Activated T-cell treated with anti-CD3 and anti-CD28 coated beads, Interleukin-2, amount 50 U/mL, for 48 hours (primary cell): Measurements from ENCODE around the gene RHOBTB3.
A peak's percentile ranks its signal among the peaks of the same experiment; 100 is the strongest.

Source experiments
- DNase-seq, 2 experiments: peaks; one replicate each; pipeline ENCODE4 v3.0.0-alpha.2; 2020

The RHOBTB3 gene

DNA sequence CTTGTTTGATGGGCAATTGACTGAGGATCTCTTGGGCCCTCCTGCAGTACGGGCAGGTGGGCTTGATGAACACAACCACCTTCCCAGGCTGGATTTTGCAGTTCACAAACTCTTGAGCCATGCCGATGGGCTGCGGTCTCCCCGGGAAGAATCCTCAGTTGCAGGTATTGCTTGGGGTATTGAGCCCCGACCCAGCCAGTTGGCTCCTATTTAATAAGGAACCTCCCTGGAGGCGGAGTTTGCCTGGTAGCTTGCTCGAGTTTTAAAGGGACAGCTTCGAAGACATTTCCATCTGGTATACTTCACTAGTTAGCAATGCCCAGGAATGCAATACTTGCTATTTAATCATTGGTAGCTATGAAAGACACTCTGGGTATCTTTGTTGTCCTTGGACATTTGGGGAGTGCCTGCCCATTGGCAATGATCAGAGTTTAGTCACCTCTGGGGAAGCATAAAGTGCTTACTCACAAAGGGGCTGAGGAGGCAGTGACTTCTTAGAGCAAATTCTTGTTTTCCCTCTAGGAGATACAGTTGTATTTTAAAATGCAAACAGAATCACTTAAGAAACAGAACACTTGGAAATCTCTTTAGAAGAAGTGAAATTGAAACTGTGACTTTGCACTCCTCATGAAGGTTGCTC lies 91.5 kb downstream of the RHOBTB3 start, which contains the start of gene GLRX:
TSS of gene GLRX (minus strand) at position 185 of the 640 bp plus-strand sequence. CDS start at position 121, 64 bp downstream.
- DNase-seq: peak; percentile 64 to 71

- DNase-seq: no peak
These were observed 92.1 kb downstream of the RHOBTB3 start for GRCh38 chr5:95823218-95823737.

- DNase-seq: peak; percentile 68 to 70
These were observed 92.8 kb downstream of the RHOBTB3 start for GRCh38 chr5:95823738-95824609.

- no peak for DNase-seq
These were observed 93.6 kb downstream of the RHOBTB3 start for GRCh38 chr5:95824747-95825146.

DNA sequence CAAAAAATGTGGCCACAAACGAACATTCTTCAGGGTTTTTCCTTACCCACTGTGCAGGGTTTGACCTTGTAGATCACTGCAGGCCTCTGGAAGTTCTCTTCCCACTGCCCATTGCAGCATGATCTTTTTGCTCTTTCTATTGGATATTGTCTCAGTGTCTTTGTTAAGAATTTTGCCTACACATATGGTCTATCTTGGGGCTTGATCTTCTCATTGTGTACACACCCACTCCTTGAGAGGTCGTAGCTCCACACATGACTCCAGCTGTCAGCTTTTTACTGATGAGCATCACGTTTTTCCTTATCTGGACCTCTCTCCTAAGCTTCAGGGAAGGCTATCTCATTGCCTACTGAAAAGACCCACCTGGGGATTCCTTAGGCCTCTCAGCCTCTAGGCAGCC lies 94.4 kb downstream of the RHOBTB3 start:
- DNase-seq: no peak

DNA sequence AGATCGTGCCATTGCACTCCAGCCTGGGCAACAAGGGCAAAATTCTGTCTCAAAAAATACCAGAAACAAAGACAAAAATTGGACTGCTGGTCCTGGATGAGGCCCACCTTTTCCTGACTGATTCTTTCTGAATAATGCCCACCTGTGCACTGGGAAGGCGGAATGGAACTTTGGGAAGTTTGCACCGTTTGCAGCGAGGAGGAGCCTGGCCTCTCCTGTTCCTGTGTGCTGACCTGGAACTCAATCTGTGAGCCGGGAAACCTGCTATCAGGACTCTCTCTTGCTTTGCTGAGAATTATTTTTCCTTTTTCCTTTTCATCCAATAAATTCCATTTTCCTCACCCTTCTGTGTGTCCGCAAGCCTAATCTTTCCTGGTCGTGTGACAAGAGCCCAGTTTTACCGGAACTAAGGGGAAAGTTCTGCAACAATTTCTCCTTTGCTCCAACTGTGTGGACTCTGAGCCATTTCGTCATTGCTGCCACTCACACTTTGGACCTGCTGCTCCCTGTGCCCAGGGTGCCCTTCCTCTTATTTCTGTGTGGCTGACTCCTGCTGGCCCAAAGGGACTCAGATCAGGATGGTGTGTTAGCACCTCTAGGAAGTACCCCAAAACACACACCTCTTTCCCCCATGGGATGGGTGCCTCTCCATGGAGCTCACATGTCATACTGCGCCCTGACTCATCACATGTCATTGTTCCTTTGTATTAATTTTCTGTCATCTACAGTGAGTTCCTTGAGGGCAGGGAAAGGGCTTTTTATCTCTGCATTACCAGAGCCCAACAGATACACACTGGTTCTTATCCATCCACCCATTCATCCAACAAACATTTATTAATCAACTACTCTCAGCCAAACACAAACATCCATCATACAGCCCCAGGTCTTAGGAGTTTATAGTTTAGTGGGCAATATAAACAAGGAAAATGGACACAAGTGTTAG lies 96.1 kb downstream of the RHOBTB3 start:
- DNase-seq: no peak

GRCh38 chr5:95827892-95828246 lies 96.7 kb downstream of the RHOBTB3 start:
- no peak for DNase-seq

- DNase-seq: no peak
These were observed 99.1 kb downstream of the RHOBTB3 start for GRCh38 chr5:95830226-95830625.

DNA sequence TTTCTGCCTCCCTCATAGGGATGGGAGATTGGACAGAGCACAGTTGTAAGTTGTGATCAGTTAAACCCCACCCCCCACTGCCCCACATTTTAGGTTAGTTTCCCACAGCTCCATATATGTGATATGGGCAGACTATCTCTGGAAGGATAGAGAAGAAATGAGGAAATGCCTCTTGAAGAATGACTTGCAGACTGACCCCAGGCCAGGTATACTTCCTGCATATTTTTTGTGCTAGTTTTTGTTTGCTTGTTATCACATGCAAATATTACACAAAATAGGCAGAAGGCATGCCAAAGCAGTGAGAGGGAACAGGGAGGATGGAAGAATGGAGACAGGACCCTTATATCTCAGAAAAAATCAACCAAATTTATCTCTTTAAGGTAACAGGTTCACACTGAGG lies 101.5 kb downstream of the RHOBTB3 start:
- no peak for DNase-seq

DNA sequence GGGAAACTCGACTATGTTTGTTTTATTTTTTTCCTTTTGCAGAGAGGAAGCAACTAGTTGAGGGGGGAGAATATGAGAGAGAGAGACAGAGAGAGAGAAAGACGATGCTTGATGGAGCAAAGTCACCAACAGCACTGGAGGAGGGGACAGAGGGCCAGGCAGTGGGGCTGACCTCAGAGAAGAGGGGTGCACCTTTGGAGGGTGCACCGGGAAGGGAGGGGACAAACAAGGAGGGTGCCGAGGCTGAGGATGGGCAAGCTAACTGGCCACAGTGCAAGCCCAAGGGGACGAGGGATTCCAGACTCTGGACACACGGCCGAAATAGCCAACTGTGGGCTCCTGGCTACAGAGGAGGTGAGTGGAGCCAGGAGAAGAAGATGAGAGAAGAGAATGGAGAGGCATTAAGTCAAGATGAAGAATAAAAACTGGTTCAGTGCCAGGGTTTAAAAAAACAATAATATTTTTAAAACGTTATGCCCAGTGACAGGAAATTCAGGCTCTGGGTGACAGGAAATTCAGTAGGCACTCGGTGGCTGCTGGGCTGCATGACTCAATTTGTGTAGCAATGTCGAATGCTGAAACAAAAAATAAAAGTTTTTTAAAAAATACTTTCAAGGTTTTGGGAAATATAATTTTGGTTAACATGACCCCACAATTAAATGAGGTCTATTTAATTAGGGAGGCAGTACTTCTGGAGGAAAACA lies 104.7 kb downstream of the RHOBTB3 start:
- DNase-seq: peak in 1 of 2 experiments; percentile 26

DNA sequence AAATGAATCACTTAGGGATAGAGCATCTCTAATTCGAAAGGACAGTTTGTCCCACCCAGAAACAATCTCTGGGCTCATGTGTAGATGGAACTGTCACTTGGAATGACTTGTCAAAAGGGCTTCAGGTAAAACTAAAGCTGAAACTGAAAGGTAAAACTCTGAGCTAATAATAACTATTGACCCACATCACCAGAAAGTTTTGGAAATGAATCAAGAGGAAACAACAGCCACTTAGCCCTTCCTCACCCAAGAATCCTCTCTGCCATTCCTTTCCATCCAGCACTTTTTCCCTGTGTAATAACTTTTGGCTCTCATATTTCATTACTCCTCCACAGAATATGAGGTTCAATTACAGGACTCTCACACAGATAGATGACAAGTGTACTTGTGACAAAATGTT lies 105.4 kb downstream of the RHOBTB3 start:
- no peak for DNase-seq

DNA sequence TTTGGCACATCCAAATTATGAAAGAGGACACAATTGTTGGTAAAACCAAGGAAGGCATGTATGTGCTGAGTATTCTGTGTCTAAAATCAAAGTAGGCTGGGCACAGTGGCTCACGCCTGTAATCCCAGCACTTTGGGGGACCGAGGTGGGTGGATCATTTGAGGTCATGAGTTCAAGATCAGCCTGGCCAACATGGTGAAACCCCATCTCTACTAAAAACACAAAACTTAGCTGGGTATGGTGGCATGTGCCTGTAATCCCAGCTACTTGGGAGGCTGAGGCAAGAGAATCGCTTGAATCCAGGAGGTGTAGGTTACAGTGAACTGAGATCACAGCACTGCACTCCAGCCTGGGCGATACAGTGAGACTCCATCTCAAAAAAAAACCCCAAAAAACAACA lies 105.8 kb downstream of the RHOBTB3 start:
- peak in 1 of 2 experiments; percentile 14 for DNase-seq

DNA sequence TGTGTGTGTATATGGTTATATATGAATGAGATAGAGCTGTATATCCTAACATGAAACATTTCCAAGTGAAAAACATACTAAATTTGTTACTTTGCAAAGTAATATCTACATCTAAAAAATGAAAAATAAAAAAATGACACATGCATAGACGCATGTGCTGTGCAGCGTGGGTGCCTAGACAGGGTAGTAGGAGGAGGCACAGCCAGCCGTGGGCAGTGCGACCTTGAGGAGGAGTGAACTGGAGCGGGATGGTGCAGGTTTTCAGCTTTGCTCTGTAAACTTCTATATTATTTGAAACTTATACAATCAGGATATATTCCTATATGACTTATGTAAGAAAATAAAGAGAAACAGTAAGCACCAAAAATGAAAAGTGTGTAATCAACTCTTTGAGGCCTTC lies 106.4 kb downstream of the RHOBTB3 start:
- DNase-seq: peak in 1 of 2 experiments; percentile 12

GRCh38 chr5:95838001-95838520 lies 106.9 kb downstream of the RHOBTB3 start:
- DNase-seq: no peak

DNA sequence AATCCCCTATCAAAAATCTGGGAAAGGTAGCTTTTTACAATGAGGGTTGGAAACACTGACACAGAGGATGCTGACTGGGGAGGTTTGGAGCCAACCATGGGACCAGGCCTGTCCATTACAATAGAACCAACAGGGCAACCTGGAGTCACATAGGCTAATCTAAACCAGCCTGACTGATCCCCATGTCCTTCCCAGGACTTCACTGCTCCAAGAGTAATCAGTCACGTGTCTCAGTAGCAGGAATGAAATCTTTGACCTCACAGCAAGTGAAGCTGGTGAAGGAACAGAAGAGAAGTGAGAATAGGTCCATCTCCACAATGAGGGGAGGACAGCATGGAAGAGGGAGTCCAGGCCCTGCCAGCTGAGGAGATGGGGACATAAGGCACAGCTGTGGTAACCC lies 107.4 kb downstream of the RHOBTB3 start:
- DNase-seq: peak in 1 of 2 experiments; percentile 15

- DNase-seq: no peak
These were observed 108.5 kb downstream of the RHOBTB3 start for GRCh38 chr5:95839658-95840057.

DNA sequence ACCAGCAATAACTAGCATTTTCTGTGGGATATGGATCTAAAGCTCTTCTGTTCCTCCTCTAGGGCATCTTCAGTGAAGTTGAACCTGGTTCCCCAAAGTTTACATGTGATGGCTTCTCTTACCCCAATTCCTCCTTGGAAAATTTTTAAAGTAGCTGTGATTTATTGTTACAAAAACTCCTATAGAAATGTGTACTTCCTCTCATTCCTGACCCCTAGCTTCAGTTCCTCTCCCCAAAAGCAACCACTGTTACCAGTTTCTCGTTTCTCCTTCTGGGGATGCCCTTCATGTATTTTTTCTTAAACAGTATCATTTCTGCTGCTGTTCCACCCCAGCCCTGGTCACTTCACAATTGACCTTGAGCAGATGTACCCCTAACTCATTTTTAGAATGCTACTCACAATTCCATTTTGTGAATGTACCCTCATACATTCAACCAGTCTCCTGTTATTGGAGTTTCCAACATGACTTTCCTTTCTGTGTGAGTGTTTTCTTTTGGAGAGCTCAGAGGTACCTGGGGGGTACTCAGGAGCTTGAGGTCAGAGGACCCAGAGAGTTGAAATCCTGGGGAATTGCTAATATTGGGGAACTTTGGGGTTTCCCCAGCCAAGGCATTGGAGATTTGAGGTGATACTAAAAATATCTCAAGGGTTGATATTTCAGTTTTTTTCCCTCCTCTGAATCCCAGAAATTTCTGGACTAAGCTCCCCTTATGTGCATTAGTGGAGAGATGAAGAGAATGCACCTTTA lies 110.0 kb downstream of the RHOBTB3 start:
- DNase-seq: no peak

DNA sequence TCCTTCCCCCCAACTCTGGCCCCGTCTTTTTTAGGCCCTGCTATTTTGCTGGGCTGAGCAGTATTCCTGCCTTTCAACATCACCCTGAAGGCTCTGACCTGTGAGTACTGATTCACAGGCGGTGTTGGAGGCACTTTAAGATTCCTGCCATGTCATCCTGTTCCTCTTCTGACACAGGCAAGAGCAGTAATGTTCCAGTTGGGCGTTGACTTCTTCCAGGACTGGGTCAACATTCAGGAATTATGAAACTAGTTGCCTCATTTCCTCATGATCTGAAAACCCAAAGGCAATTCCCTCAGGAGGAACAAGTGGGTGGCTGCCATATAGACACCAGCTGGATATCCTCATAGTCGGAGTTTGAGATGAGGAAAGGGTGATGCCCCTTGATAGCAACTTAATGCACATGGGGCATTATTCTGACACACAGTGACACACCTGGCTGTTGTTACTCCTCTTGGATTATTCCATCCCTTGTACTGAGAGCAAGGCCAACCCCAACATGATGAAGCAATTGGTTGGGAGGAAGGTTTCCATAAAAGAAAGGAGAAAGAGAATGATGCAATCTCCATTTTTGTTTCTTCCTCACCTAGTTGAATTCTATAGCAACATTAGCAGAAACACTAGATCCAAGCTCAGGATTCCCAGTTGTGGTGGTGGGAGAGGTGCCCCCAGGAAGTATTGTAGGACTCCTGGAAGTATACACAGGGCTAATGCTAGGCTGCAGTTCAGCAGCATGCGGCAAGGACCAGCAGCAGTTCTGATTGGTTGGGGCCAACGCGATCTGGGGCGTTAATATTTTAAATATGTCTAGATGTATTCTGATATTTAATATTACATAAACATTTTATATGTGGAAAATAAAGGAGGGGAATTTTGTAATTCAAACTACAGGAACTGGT lies 111.0 kb downstream of the RHOBTB3 start:
- DNase-seq: no peak

DNA sequence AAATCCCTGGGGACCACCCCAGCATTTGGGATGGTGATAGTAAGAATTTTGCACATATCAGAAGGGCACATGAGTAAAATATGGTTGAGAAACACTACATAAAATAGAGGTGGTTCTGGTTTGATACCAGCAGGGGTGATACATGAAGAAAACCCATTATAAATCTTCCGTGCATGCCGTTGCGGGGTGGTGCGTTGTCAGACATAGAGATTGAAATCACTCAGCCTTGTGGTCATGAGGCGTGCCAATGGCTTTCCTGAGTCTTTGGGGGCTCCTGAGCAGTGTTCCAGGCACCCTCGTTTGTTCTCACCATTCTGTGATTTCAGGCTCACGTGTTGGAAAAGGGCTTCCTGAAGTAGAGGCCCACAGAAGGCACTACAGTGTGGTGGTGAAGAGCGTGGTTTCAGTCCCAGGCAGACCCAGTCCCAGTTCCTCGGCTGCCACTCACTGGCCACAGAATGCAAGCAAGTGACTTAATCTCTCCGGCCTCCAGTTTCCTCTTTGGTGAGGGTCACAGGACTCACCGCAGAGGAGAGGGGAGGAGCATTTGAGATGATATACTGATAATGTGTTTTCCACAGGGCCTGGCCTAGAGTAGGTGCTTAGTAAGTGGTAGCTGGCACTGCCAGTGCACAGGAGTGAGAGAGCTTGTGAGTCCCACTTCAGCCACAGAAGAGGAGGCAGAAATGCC lies 111.9 kb downstream of the RHOBTB3 start:
- DNase-seq: peak; percentile 82 to 83
